C4-2B (cell line): ENCODE results near the gene SLC1A7.

Source experiments
- H3K27ac ChIP-seq: fragments of 450-650 bp; 2 replicates; pipeline ENCODE4 v1.5.1; 2017
- CTCF ChIP-seq: fragments of 450-650 bp; conservative IDR thresholded peaks from 2 replicates; pipeline ENCODE4 v1.5.1; 2017; ENCODE audit warnings: mild to moderate bottlenecking
- ZFX ChIP-seq: fragments of 450-650 bp; IDR thresholded peaks from 2 replicates; pipeline ENCODE4 v1.6.1; 2017

The SLC1A7 gene

GRCh38 chr1:53047737-53048736 lies 94.4 kb downstream of the SLC1A7 start:
- no peak overlapping the region for H3K27ac ChIP-seq
- no peak for TF ChIP-seq CTCF
- no peak for TF ChIP-seq ZFX

GRCh38 chr1:53046930-53047329 lies 95.5 kb downstream of the SLC1A7 start:
- no peak for TF ChIP-seq CTCF
- H3K27ac ChIP-seq = no peak overlapping the region

- TF ChIP-seq CTCF (no peak), ZFX (no peak)
- H3K27ac ChIP-seq = no peak overlapping the region
These were observed 97.5 kb downstream of the SLC1A7 start for GRCh38 chr1:53044926-53045325.

GRCh38 chr1:53043271-53043670 lies 99.2 kb downstream of the SLC1A7 start:
- TF ChIP-seq CTCF (no peak), ZFX (no peak)
- no peak overlapping the region for H3K27ac ChIP-seq

GRCh38 chr1:53038566-53038965 lies 103.9 kb downstream of the SLC1A7 start:
- TF ChIP-seq ZFX (no peak), CTCF (no peak)
- no peak overlapping the region for H3K27ac ChIP-seq
